ENCODE results near the gene OR2A5.

DNA sequence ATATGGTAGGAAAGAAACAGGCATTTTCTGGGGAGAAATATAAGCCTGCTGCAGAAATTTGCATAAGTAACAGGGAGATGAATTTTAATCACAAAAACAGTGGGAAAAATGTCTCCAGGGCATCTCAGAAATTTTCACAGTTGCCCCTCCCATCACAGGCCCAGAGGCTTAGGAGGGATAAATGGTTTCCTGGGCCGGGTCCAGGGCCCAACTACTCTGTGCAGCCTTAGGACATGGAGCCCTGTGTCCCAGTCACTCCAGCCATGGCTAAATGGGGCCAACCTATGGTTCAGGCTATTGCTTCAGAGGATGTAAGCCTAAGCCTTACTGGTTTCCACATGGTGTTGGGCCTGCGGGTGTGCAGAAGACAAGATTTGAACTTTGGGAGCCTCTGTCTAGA, 39.4 kb upstream of the OR2A5 start:
- TF ChIP-seq POLR2AphosphoS5 (IDR thresholded peaks at IDR 0.05) (no peak), EP300 (conservative IDR thresholded peaks at IDR 0.05; ENCODE audit: poor library complexity, severe bottlenecking) (no peak), RAD21 (conservative IDR thresholded peaks at IDR 0.05) (no peak), TAF1 (IDR thresholded peaks at IDR 0.05; ENCODE audit: low read depth) (no peak)
- TF ChIP-seq, protein P1, sequence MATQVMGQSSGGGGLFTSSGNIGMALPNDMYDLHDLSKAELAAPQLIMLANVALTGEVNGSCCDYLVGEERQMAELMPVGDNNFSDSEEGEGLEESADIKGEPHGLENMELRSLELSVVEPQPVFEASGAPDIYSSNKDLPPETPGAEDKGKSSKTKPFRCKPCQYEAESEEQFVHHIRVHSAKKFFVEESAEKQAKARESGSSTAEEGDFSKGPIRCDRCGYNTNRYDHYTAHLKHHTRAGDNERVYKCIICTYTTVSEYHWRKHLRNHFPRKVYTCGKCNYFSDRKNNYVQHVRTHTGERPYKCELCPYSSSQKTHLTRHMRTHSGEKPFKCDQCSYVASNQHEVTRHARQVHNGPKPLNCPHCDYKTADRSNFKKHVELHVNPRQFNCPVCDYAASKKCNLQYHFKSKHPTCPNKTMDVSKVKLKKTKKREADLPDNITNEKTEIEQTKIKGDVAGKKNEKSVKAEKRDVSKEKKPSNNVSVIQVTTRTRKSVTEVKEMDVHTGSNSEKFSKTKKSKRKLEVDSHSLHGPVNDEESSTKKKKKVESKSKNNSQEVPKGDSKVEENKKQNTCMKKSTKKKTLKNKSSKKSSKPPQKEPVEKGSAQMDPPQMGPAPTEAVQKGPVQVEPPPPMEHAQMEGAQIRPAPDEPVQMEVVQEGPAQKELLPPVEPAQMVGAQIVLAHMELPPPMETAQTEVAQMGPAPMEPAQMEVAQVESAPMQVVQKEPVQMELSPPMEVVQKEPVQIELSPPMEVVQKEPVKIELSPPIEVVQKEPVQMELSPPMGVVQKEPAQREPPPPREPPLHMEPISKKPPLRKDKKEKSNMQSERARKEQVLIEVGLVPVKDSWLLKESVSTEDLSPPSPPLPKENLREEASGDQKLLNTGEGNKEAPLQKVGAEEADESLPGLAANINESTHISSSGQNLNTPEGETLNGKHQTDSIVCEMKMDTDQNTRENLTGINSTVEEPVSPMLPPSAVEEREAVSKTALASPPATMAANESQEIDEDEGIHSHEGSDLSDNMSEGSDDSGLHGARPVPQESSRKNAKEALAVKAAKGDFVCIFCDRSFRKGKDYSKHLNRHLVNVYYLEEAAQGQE (IDR thresholded peaks at IDR 0.05; ENCODE audit: borderline replicate concordance) = no peak
- TF ChIP-seq, protein P2, sequence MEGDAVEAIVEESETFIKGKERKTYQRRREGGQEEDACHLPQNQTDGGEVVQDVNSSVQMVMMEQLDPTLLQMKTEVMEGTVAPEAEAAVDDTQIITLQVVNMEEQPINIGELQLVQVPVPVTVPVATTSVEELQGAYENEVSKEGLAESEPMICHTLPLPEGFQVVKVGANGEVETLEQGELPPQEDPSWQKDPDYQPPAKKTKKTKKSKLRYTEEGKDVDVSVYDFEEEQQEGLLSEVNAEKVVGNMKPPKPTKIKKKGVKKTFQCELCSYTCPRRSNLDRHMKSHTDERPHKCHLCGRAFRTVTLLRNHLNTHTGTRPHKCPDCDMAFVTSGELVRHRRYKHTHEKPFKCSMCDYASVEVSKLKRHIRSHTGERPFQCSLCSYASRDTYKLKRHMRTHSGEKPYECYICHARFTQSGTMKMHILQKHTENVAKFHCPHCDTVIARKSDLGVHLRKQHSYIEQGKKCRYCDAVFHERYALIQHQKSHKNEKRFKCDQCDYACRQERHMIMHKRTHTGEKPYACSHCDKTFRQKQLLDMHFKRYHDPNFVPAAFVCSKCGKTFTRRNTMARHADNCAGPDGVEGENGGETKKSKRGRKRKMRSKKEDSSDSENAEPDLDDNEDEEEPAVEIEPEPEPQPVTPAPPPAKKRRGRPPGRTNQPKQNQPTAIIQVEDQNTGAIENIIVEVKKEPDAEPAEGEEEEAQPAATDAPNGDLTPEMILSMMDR (IDR thresholded peaks at IDR 0.05; ENCODE audit: poor library complexity, severe bottlenecking) = no peak
